HFFc6 (cell line): ENCODE measurements around the gene RAB4A. TPM values are rescaled to one million over a fixed set of nuclear protein-coding genes. Genes with fewer than 3 reads are reported as not detected.

ENCODE experiments used
- DNase-seq: peaks from one replicate; pipeline ENCODE4 v3.0.0-alpha.2; 2018
- H3K27ac Mint-ChIP-seq: 2 replicates; pipeline ENCODE4 v1.8.0; 2020; ENCODE audit warnings: mild to moderate bottlenecking, mixed read lengths
- H3K27me3 Mint-ChIP-seq: 2 replicates; pipeline ENCODE4 v1.8.0; 2021; ENCODE audit warnings: mild to moderate bottlenecking, moderate library complexity, mixed read lengths; ENCODE audit not compliant: insufficient read depth
- H3K36me3 Mint-ChIP-seq: 2 replicates; pipeline ENCODE4 v1.8.0; 2021; ENCODE audit warnings: low read depth, mixed read lengths
- H3K4me1 Mint-ChIP-seq: 2 replicates; pipeline ENCODE4 v1.8.0; 2020; ENCODE audit warnings: low read depth, mixed read lengths
- H3K4me3 Mint-ChIP-seq: 2 replicates; pipeline ENCODE4 v1.8.0; 2020; ENCODE audit warnings: mild to moderate bottlenecking, moderate library complexity, mixed read lengths
- H3K9me3 Mint-ChIP-seq: 2 replicates; pipeline ENCODE4 v1.8.0; 2020; ENCODE audit warnings: mild to moderate bottlenecking, mixed read lengths
- CTCF ChIP-seq: fragments of 200-600 bp; sonication (generic); IDR thresholded peaks from 2 replicates; pipeline ENCODE4 v1.5.0; 2021; ENCODE audit warnings: antibody characterized with exemption, mild to moderate bottlenecking
- total RNA-seq, 6 experiments: library from RNA; stranded (reverse); fragmentation: NEBNext Ultra II Directional; extraction: Animal tissue kit (Norgen Biotek cat#: 25700); gene quantifications; 2 replicates in 1 of 6; 3 replicates in 5 of 6; pipeline ENCODE4 v1.2.3, GENCODE V29; 2021

RAB4A gene
- total RNA-seq, 6 experiments from 2014 or later = 34.7 to 64.2 (median 41.3) TPM

GRCh38 chr1:229339520-229339919 is 68.6 kb downstream of the RAB4A start:
- H3K27me3 Mint-ChIP-seq = no peaks in the 10 kb centered on the region; the same call in 1 of the 2 replicates
- no peak for DNase-seq
- H3K4me1 Mint-ChIP-seq = peaks cover 52% of the 10 kb centered on the region
- no peak for TF ChIP-seq CTCF
- H3K27ac Mint-ChIP-seq = no peak overlapping the region
- H3K9me3 Mint-ChIP-seq = peaks cover 2% of the 10 kb centered on the region
- no peak overlapping the region for H3K4me3 Mint-ChIP-seq
- H3K36me3 Mint-ChIP-seq = peaks cover 9% of the 10 kb centered on the region

- Mint-ChIP-seq H3K4me1 (peaks cover 61% of the 10 kb centered on the region), H3K4me3 (peak overlapping the region; percentile 47), H3K9me3 (peaks cover 4% of the 10 kb centered on the region), H3K27ac (peak overlapping the region; percentile 36; the same call in 1 of the 2 replicates), H3K27me3 (no peaks in the 10 kb centered on the region; the same call in 1 of the 2 replicates), H3K36me3 (peaks cover 5% of the 10 kb centered on the region)
- TF ChIP-seq CTCF = no peak
- no peak for DNase-seq
These were observed 69.6 kb downstream of the RAB4A start for GRCh38 chr1:229340496-229340895.

GRCh38 chr1:229341774-229342655 is 71.1 kb downstream of the RAB4A start:
- TF ChIP-seq CTCF = no peak
- Mint-ChIP-seq H3K27me3 (peaks cover 3% of the 10 kb centered on the region), H3K36me3 (peaks cover 5% of the 10 kb centered on the region), H3K9me3 (peaks cover 4% of the 10 kb centered on the region), H3K27ac (peak overlapping the region; percentile 82), H3K4me3 (peak overlapping the region; percentile 90), H3K4me1 (peaks cover 61% of the 10 kb centered on the region)
- DNase-seq = peak; percentile 53

- Mint-ChIP-seq H3K9me3 (peaks cover 4% of the 10 kb centered on the region), H3K4me3 (peak within 1 kb of the TSS; percentile 90), H3K27ac (peak within 1 kb of the TSS; percentile 82), H3K27me3 (peaks cover 3% of the 10 kb centered on the region), H3K4me1 (peaks cover 52% of the 10 kb centered on the region), H3K36me3 (peaks cover 5% of the 10 kb centered on the region)
- peak; percentile 10; the same call in 1 of the 2 replicates for TF ChIP-seq CTCF
- DNase-seq = no peak
These were observed 72.0 kb downstream of the RAB4A start, which contains the start of gene CCSAP for GRCh38 chr1:229342656-229343569. TSS of gene CCSAP (minus strand) at chr1:229343047. CDS start at chr1:229342465, 582 bp downstream.

GRCh38 chr1:229344139-229344538 is 73.2 kb downstream of the RAB4A start:
- peaks cover 3% of the 10 kb centered on the region for H3K27me3 Mint-ChIP-seq
- H3K4me3 Mint-ChIP-seq = peak overlapping the region; percentile 87
- peaks cover 5% of the 10 kb centered on the region for H3K36me3 Mint-ChIP-seq
- H3K27ac Mint-ChIP-seq = no peak overlapping the region
- H3K9me3 Mint-ChIP-seq = peaks cover 4% of the 10 kb centered on the region
- H3K4me1 Mint-ChIP-seq = peaks cover 40% of the 10 kb centered on the region
- TF ChIP-seq CTCF = no peak
- no peak for DNase-seq
